HepG2 (cell line): ENCODE measurements around the gene TRMT10C. TPM values are rescaled to one million over a fixed set of nuclear protein-coding genes. Genes with fewer than 3 reads are reported as not detected.
A peak's percentile ranks its signal among the peaks of the same experiment; 100 is the strongest.

ENCODE experiments used
- FOXA3 ChIP-seq: IDR thresholded peaks from 2 replicates; pipeline ENCODE4 v1.6.1; 2016; ENCODE audit warnings: missing genetic modification reagents, missing compliant biosample characterization
- HOXA3 ChIP-seq: sonication (generic); formaldehyde crosslinking; IDR thresholded peaks from 2 replicates; pipeline ENCODE4 v1.5.0; 2020; ENCODE audit warnings: missing genetic modification reagents
- SALL1 ChIP-seq: sonication (generic); formaldehyde crosslinking; IDR thresholded peaks from 2 replicates; pipeline ENCODE4 v1.8.0; 2022; ENCODE audit warnings: mild to moderate bottlenecking, missing genetic modification reagents
- SMAD9 ChIP-seq: sonication (generic); formaldehyde crosslinking; IDR thresholded peaks from 2 replicates; pipeline ENCODE4 v1.5.1; 2020; ENCODE audit warnings: mild to moderate bottlenecking, missing genetic modification reagents
- SYNCRIP ChIP-seq: fragments of 200-400 bp; formaldehyde crosslinking; IDR thresholded peaks from 2 replicates; pipeline ENCODE4 v1.6.1; 2018; ENCODE audit warnings: mild to moderate bottlenecking, low read depth, low read length; ENCODE audit not compliant: insufficient read depth
- TMF1 ChIP-seq: sonication (generic); formaldehyde crosslinking; IDR thresholded peaks from 2 replicates; pipeline ENCODE4 v1.8.1; 2022; ENCODE audit warnings: low read depth, missing genetic modification reagents
- ZNF205 ChIP-seq: IDR thresholded peaks from 2 replicates; pipeline ENCODE4 v1.6.1; 2018; ENCODE audit warnings: missing biosample characterization, missing genetic modification reagents
- ZNF468 ChIP-seq: sonication (generic); formaldehyde crosslinking; IDR thresholded peaks from 2 replicates; pipeline ENCODE4 v1.8.0; 2022; ENCODE audit warnings: mild to moderate bottlenecking, moderate library complexity, missing genetic modification reagents
- polyA plus RNA-seq, 8 experiments: library from polyadenylated mRNA; depleted of rRNA in 3 of 8; stranded (reverse) in 7 of 8; unstranded in 1 of 8; fragments of >200 nt; fragmentation: Illumina TruSeq in 4 of 8; extraction: Trizol in 4 of 8; gene quantifications; 2 replicates each; pipeline versions ENCODE4 v1.2.1 to v1.2.3, GENCODE V29; 2011 to 2016; ENCODE audit warnings: low read depth in 4 of 8, missing spikeins in 1 of 8, mixed read lengths in 1 of 8; ENCODE audit not compliant: insufficient read depth in 1 of 8
- total RNA-seq, 5 experiments: library from RNA; depleted of rRNA; stranded (reverse); fragments of >200 nt; fragmentation: Illumina TruSeq; extraction: Trizol; gene quantifications; 2 replicates each; pipeline ENCODE4 v1.2.3, GENCODE V29; 2016; ENCODE audit warnings: low read depth in 1 of 5
- TF ChIP-seq, protein P1 (sequence below): sonication (generic); formaldehyde crosslinking; IDR thresholded peaks from 2 replicates; pipeline ENCODE4 v1.4.0; 2020; ENCODE audit warnings: missing genetic modification reagents, borderline replicate concordance
- TF ChIP-seq, protein P2 (sequence below): sonication (generic); formaldehyde crosslinking; IDR thresholded peaks from 2 replicates; pipeline ENCODE4 v1.4.0; 2020; ENCODE audit warnings: mild to moderate bottlenecking, low read depth, missing genetic modification reagents
- TF ChIP-seq, protein P3 (sequence below): sonication (generic); formaldehyde crosslinking; IDR thresholded peaks from 2 replicates; pipeline ENCODE4 v1.8.1; 2023; ENCODE audit warnings: mild to moderate bottlenecking, inconsistent platforms, moderate library complexity, missing genetic modification reagents, borderline replicate concordance
- TF ChIP-seq, protein P4 (sequence below): sonication (generic); formaldehyde crosslinking; IDR thresholded peaks from 2 replicates; pipeline ENCODE4 v1.8.0; 2022; ENCODE audit warnings: mild to moderate bottlenecking, missing genetic modification reagents; ENCODE audit not compliant: insufficient replicate concordance

The TRMT10C gene
- total and polyA plus RNA-seq, 2 of the 13 experiments (the other 11 are each of a cell fraction or from before 2014, with no cell fraction given) = 10.8 to 39.2 TPM

DNA sequence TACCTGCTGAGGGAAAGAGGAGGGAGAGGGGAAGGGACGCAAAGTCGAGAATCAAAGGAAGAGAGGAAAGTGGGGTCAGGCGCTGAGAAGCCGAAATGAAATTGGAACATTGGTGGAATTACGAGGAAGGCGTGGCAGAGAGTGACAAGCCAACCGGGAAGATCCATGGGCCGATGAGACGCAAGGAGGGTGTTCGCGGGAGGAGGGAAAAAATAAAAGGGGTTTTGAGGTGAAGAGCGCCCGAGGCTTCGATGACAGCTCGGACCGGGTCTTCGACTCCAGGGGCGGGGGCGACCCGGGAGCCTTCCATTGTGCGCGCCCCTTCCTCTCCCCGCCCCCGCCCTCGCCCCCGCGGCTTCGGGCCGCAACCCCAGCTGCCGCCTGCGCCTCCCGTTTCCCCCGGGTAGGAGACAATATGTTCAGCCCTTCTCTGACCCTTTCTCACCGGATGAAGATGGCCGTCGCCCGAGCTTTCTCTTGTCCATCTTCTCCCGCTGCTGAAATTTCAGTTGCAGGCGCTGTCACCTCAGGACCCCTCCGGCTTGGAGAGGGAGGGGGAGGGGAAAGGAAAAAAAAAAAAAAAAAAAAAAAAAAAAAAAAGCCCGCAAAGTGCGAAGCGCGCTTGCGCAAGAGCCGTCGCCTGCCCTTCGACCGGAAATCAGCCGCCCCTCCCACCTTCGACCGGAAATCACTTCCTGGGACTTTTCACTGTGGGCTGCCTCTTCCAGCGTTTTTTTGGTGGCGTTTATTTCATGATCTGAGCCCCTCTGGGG is 48.8 kb upstream of the TRMT10C start, which contains the start of gene SENP7 (continued):
- TF ChIP-seq, protein P1, sequence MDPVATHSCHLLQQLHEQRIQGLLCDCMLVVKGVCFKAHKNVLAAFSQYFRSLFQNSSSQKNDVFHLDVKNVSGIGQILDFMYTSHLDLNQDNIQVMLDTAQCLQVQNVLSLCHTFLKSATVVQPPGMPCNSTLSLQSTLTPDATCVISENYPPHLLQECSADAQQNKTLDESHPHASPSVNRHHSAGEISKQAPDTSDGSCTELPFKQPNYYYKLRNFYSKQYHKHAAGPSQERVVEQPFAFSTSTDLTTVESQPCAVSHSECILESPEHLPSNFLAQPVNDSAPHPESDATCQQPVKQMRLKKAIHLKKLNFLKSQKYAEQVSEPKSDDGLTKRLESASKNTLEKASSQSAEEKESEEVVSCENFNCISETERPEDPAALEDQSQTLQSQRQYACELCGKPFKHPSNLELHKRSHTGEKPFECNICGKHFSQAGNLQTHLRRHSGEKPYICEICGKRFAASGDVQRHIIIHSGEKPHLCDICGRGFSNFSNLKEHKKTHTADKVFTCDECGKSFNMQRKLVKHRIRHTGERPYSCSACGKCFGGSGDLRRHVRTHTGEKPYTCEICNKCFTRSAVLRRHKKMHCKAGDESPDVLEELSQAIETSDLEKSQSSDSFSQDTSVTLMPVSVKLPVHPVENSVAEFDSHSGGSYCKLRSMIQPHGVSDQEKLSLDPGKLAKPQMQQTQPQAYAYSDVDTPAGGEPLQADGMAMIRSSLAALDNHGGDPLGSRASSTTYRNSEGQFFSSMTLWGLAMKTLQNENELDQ (CRISPR knock-in tag) = no peak
- no peak for TF ChIP-seq ZNF205 (CRISPR knock-in tag)
- TF ChIP-seq, protein P2, sequence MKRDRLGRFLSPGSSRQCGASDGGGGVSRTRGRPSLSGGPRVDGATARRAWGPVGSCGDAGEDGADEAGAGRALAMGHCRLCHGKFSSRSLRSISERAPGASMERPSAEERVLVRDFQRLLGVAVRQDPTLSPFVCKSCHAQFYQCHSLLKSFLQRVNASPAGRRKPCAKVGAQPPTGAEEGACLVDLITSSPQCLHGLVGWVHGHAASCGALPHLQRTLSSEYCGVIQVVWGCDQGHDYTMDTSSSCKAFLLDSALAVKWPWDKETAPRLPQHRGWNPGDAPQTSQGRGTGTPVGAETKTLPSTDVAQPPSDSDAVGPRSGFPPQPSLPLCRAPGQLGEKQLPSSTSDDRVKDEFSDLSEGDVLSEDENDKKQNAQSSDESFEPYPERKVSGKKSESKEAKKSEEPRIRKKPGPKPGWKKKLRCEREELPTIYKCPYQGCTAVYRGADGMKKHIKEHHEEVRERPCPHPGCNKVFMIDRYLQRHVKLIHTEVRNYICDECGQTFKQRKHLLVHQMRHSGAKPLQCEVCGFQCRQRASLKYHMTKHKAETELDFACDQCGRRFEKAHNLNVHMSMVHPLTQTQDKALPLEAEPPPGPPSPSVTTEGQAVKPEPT (CRISPR knock-in tag) = no peak
- peak; percentile 57; the same call in 1 of the 2 replicates for TF ChIP-seq HOXA3 (CRISPR knock-in tag)
- peak; percentile 27; the same call in 1 of the 2 replicates for TF ChIP-seq FOXA3 (CRISPR knock-in tag)
- TF ChIP-seq TMF1 = no peak
- TF ChIP-seq, protein P3, sequence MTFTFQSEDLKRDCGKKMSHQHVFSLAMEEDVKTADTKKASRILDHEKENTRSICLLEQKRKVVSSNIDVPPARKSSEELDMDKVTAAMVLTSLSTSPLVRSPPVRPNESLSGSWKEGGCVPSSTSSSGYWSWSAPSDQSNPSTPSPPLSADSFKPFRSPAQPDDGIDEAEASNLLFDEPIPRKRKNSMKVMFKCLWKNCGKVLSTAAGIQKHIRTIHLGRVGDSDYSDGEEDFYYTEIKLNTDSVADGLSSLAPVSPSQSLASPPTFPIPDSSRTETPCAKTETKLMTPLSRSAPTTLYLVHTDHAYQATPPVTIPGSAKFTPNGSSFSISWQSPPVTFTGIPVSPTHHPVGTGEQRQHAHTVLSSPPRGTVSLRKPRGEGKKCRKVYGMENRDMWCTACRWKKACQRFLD (CRISPR knock-in tag) = no peak
- TF ChIP-seq ZNF468 (CRISPR knock-in tag) = no peak
- no peak for TF ChIP-seq SMAD9 (CRISPR knock-in tag)
- TF ChIP-seq SYNCRIP = no peak
- TF ChIP-seq SALL1 (CRISPR knock-in tag) = peak; percentile 37; the same call in 1 of the 2 replicates
- TF ChIP-seq, protein P4, sequence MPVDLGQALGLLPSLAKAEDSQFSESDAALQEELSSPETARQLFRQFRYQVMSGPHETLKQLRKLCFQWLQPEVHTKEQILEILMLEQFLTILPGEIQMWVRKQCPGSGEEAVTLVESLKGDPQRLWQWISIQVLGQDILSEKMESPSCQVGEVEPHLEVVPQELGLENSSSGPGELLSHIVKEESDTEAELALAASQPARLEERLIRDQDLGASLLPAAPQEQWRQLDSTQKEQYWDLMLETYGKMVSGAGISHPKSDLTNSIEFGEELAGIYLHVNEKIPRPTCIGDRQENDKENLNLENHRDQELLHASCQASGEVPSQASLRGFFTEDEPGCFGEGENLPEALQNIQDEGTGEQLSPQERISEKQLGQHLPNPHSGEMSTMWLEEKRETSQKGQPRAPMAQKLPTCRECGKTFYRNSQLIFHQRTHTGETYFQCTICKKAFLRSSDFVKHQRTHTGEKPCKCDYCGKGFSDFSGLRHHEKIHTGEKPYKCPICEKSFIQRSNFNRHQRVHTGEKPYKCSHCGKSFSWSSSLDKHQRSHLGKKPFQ (CRISPR knock-in tag) = no peak
